Right atrium auricular region (tissue), 2 donors: ENCODE data around the gene CDH2. TPM values are rescaled to one million over a fixed set of nuclear protein-coding genes. Genes with fewer than 3 reads are reported as not detected.

Experiments
- DNase-seq: peaks from one replicate; pipeline ENCODE4 v3.0.0-alpha.2; 2019; ENCODE audit warnings: low spot score
- H3K27ac ChIP-seq, 2 donors: fragments of 200-600 bp; sonication (generic); 1 replicate in 1 of 2; 2 replicates in 1 of 2; pipeline ENCODE4 v1.5.1; 2016 to 2019
- H3K27me3 ChIP-seq, 2 donors: fragments of 200-600 bp; sonication (generic); one replicate each; pipeline versions ENCODE4 v1.5.1 to v1.6.0; 2017 to 2019
- H3K36me3 ChIP-seq: fragments of 200-600 bp; sonication (generic); one replicate; pipeline ENCODE4 v1.5.1; 2016
- H3K4me1 ChIP-seq, 2 donors: fragments of 200-600 bp; sonication (generic); one replicate each; pipeline versions ENCODE4 v1.5.1 to v1.6.0; 2017 to 2019
- H3K4me3 ChIP-seq, 2 donors: fragments of 200-600 bp; sonication (generic); 1 replicate in 1 of 2; 2 replicates in 1 of 2; pipeline ENCODE4 v1.5.1; 2017 to 2019; ENCODE audit warnings: mild to moderate bottlenecking in 1 of 2, moderate library complexity in 1 of 2
- H3K9me3 ChIP-seq, 2 donors: fragments of 200-600 bp; sonication (generic); one replicate each; pipeline ENCODE4 v1.5.1; 2019
- total RNA-seq, 2 donors: library from RNA; depleted of rRNA; stranded (reverse); fragments of >200 nt; gene quantifications; one replicate each; pipeline ENCODE4 v1.1.0, GENCODE V29; 2016
- TF ChIP-seq, protein P1 (sequence below), 2 donors: fragments of 200-600 bp; sonication (generic); IDR thresholded peaks; one replicate each; pipeline ENCODE4 v1.5.1; 2019; ENCODE audit warnings: antibody characterized with exemption in 2 of 2

Gene CDH2
- total RNA-seq, 2 donors from 2014 or later = 205 to 269 TPM

DNA sequence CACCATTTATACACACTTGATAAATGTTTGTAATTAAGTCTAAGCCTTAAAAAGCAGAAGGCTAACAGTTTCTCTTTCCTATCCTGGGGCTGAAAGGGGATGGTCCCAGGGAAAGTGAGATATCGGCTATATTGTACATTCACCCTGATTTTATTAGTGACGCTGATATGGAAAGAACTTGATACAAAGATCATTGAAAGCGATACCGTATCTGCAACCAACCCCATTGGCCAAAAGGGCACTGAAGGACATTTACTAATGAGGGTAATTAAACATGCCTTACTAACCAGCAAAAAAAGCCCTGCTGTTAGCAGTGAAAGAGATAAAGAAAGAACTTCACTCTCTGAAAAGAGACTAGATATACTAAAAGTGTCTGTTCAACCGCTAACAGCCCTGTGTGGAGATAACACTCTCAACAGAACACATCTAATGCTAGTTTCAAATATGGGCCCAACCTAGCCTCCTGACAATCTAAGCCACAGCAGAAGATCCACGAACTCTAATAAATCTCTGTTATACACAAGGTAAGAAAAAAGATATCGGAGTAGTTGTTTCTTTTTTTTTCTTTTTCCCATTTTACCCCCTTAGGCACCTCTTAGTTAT lies 200.0 kb downstream of the CDH2 start:
- no peak for DNase-seq
- Histone ChIP-seq H3K4me3 (no peak overlapping the region), H3K27me3 (no peaks in the 10 kb centered on the region), H3K9me3 (no peaks in the 10 kb centered on the region), H3K4me1 (peaks cover 0 to 6% of the 10 kb centered on the region in 2 donors), H3K36me3 (peaks cover 16% of the 10 kb centered on the region), H3K27ac (peak overlapping the region; percentile 5 to 73)
- TF ChIP-seq, protein P1, sequence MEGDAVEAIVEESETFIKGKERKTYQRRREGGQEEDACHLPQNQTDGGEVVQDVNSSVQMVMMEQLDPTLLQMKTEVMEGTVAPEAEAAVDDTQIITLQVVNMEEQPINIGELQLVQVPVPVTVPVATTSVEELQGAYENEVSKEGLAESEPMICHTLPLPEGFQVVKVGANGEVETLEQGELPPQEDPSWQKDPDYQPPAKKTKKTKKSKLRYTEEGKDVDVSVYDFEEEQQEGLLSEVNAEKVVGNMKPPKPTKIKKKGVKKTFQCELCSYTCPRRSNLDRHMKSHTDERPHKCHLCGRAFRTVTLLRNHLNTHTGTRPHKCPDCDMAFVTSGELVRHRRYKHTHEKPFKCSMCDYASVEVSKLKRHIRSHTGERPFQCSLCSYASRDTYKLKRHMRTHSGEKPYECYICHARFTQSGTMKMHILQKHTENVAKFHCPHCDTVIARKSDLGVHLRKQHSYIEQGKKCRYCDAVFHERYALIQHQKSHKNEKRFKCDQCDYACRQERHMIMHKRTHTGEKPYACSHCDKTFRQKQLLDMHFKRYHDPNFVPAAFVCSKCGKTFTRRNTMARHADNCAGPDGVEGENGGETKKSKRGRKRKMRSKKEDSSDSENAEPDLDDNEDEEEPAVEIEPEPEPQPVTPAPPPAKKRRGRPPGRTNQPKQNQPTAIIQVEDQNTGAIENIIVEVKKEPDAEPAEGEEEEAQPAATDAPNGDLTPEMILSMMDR (IDR thresholded peaks at IDR 0.05) = no peak

DNA sequence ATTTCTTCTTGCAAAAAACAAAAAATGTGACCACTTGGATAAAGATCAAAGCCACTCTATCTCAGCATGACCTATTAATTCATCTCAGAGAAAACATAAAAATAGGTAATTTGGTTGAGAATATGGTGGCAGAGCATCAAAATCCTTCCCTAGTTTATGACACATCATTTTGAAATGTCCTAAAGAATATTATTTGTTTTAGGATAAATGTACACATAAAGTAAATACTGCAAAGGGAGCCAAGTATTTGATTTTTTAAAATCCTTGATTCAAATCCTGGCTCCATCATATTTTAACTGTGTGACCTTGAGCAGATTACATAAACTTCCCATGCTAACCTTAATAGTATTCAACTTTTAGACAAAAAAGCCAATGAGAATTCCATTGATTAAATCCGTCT lies 206.6 kb downstream of the CDH2 start:
- Histone ChIP-seq H3K9me3 (no peaks in the 10 kb centered on the region), H3K36me3 (peaks cover 4% of the 10 kb centered on the region), H3K27ac (no peak overlapping the region), H3K27me3 (no peaks in the 10 kb centered on the region), H3K4me3 (no peak overlapping the region), H3K4me1 (peaks cover 0 to 11% of the 10 kb centered on the region in 2 donors)
- no peak for DNase-seq
- TF ChIP-seq, protein P1 (IDR thresholded peaks at IDR 0.05) = no peak

DNA sequence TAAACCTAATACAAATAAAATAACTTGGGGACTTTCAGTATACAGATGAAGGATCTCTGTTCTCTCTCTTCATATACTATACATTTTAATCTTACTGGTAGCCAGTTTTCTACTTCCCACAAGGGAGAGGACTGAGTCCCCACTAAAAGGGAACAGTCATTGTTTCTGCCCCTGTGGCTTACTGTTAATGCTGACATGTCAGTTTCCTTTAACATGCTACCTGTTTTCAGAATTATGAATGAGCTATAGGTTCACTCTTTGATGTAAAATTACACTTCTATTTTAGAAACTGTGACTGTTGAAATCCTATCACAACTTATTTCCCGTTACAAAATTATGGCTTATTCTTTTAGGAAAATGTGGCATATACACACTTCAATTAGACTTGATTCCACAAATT lies 207.7 kb downstream of the CDH2 start:
- Histone ChIP-seq H3K36me3 (peaks cover 10% of the 10 kb centered on the region), H3K4me3 (no peak overlapping the region), H3K27me3 (no peaks in the 10 kb centered on the region), H3K4me1 (peaks cover 0 to 11% of the 10 kb centered on the region in 2 donors), H3K9me3 (no peaks in the 10 kb centered on the region), H3K27ac (peak overlapping the region in 1 of 2 donors; percentile 74)
- TF ChIP-seq, protein P1 (IDR thresholded peaks at IDR 0.05) = no peak
- DNase-seq = no peak

DNA sequence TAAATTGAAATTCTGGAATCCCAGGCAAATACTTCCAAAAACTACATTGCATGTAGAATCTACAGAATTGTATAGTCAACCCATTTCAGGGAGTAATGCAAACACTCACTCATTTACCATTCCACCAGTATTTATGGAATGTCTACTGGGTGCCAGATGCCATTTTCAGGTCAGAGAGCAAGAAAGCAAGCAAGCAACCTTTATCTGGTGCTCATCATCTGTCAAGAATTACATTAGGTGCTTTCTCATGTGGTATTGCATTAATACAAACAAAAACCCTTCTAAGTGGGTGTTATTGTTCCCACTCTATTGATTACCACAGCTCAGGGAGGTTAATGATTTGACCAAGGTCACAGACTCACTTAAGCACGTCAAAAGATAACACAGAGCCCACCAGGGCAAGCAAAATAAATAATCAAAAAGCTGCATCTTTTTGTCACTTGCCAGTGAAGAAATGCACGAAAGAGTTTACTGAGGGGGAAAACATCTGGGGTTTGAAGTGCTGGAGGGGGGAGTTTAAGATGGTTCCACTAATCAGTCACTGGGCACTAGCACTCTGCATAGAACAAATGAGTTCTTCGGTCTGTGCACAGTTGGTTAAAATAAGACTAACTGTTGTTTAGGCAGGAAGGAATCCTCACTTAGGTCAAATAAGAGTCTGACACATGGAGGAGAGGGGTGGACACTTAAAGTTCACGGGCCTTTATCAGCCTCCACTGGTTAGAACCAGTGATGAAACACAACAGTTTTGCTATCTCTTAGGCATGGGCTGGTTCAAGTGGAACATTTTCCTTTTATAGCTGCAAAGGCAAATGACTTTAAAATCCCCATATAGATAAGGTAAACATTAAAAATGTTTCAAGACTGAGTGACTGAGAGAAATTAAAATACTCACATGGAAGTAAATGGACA lies 208.8 kb downstream of the CDH2 start:
- Histone ChIP-seq H3K36me3 (peaks cover 10% of the 10 kb centered on the region), H3K9me3 (no peaks in the 10 kb centered on the region), H3K4me3 (no peak overlapping the region), H3K27me3 (no peaks in the 10 kb centered on the region), H3K4me1 (peaks cover 0 to 11% of the 10 kb centered on the region in 2 donors), H3K27ac (peak overlapping the region; percentile 14 to 74)
- no peak for DNase-seq
- TF ChIP-seq, protein P1 (IDR thresholded peaks at IDR 0.05) = no peak

DNA sequence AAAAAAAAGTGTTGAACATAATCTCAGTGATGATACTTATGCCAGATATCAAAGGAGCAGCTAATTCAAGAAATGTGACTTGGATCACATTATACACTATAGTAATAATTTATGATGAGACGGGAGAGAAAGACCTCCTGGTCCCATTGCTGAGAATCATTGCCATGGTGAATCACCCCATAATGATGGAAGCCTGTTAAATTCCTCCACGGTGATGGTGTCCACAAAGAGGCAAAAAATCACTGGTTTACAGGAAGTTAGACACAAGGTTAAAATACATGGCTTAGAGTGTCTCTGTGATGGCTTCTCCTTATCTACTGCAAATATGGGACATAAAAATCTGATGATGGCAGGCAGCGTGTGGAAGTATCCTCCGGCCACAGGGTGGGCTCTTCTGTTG lies 210.0 kb downstream of the CDH2 start:
- no peaks in the 10 kb centered on the region for H3K9me3 ChIP-seq
- H3K27ac ChIP-seq = peak overlapping the region in 1 of 2 donors; percentile 74
- H3K27me3 ChIP-seq = no peaks in the 10 kb centered on the region
- no peak for DNase-seq
- H3K4me3 ChIP-seq = no peak overlapping the region
- TF ChIP-seq, protein P1 (IDR thresholded peaks at IDR 0.05) = no peak
- H3K4me1 ChIP-seq = peaks cover 0 to 5% of the 10 kb centered on the region in 2 donors
- H3K36me3 ChIP-seq = peaks cover 10% of the 10 kb centered on the region
